Tongue (tissue), 2 donors: ENCODE data around the gene MRPL9. TPM values are rescaled to one million over a fixed set of nuclear protein-coding genes. Genes with fewer than 3 reads are reported as not detected.

Source experiments
- DNase-seq: peaks from one replicate; pipeline ENCODE4 v3.0.0-alpha.2; 2015
- total RNA-seq: library from RNA; depleted of rRNA; stranded (reverse); fragments of >200 nt; gene quantifications from one replicate; pipeline ENCODE4 v1.2.3, GENCODE V29; 2014

Gene MRPL9
- total RNA-seq, 1 donor from 2014 or later: 62.1 TPM

- DNase-seq: no peak
Measured at GRCh38 chr1:151729966-151730291, 33.4 kb downstream of the MRPL9 start.

DNA sequence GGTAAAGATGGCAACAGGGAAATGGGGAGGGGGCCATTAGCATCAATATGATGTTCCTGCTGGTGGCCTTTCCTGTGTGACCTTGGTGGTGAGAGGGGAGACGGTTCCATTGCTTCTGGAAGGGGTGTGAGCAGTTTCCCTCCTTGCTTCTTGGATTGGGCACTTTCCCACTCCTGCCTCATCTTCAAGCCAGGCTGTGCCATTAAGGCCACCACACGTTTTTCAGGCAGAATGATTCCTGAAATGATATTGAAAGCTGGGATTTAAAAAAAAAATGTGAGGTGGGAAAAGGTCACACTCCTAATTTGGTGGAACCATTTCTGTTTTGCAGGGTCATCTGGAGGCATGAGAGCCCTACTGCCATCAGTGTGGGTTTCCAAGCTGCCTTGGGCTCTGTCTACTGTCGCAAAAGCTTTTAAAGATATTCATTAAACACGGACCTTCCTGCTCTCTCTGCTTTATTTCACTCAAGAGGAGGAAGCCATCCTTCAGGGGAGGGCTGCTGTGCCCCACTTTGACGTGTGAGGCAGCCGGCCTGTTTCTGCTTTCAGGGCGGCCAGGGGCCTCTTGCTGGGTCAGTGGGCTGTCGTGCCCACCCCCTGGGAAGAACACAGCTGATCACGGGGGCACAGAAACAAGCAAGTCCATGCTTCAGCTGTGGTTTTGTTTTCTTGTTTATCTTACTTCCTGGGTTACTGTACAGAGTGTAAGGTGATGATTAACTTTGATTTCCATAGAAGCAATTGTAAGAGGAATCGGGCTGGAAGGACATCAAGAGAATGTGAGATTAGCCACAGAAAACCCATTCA lies 33.9 kb downstream of the MRPL9 start:
- no peak for DNase-seq

- DNase-seq: peak; percentile 60
Measured at GRCh38 chr1:151728151-151729054, 34.9 kb downstream of the MRPL9 start.

- DNase-seq: no peak
Measured at GRCh38 chr1:151723726-151724370, 39.4 kb downstream of the MRPL9 start.

GRCh38 chr1:151721788-151722510 lies 41.3 kb downstream of the MRPL9 start:
- DNase-seq: no peak

DNA sequence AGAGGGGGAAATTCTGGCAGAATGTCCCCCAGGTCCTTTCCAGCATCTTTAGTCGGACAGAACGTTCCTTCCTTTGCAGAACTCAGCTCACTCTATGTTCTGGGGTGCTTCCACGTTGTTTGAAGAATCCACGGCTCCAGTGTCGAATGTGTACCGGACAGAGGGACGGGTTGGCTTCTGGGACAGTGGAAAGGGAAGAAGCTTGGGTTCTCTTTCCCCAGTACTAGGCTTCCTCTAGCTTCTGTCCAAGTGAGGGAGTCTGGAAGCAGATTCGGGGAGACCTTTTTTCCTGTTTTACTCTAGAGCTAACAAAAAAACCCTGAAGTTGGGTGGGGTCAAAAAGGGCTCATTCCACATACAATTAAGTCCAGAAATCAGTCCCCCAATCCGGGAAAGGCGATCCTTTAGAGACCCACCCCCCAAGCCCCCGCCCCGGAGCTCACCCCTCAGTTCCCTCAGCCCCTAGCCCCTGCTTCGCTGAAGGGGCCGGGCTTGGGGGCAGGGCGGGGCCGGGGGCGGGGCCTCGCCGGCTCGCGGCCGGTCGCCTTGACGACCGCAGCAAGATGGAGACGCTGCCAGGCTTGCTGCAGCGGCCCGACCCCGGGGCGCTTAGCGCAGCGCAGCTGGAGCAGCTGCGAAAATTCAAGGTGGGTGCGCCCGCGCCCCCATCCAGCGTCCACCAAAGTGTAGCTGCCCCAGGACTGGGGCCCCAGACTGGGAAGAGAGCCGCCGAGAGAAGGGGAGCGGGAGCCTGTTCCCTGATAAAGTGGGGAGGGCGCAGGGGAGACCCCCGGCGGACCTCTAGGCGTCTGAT lies 42.1 kb downstream of the MRPL9 start, which contains the start of gene RIIAD1:
Gene RIIAD1, plus strand, starts transcription at position 549 of the 814 bp plus-strand sequence. Its CDS starts 15 bp downstream, at position 564.
- DNase-seq: peak; percentile 60

DNA sequence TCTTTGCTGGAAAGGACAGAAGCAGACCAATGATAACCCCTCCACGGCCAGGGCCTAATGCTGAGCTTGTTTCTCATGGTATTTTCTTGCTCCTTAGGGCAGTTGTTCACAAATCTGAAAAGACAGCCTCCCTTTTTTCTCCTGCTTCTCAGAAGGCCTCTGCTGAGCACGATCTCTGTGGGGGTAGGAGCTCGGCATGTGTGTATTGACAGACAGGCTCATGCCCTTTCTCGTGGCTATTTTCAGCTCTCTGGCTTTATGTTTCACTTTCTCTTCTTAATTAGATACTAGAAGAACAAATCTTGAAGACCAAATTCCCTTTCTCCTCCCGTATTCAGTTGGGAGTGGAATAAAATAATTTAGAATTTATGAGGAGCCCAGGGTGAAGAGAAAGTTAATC lies 42.7 kb downstream of the MRPL9 start:
- DNase-seq: peak; percentile 42

DNA sequence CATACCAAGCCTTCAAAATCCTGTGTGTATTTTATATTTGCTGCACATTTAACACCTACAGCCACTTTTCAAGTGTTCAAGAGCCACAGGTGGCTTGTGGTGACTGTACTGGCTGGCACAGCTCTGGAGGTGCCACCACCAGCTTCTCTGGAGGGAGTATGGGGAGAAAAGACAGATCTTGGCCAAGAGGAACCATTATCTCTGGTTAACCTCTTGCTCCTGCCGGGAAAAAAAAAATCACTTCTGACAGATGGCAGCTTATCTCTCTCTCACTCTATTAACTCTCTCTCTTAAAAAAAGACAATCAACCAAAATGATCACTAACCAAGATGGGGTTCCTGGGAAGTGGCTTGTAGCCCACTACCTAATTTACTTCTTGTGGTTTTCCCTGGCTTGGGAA lies 43.2 kb downstream of the MRPL9 start:
- DNase-seq: no peak

GRCh38 chr1:151718666-151719065 lies 44.6 kb downstream of the MRPL9 start:
- DNase-seq: no peak

DNA sequence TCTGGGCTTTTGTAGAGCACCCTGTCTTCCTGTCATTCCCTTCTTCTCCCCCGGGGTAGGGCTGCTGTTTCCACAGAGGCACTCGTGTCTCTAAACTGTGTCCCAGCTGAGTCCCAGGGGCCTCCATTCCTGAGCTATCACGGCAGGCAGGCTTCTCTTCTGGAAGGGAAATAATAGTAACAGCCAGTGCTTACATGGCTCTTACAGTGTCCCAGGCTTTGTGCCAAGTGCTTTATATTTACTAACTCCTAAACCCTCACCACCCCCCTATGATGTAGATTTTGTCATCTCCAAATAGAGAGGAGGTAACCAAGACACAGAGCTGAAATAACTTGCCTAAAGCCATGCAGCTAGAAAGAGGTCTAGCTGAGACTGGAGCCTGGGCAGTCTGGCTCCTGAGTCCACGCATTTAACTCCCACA lies 45.3 kb downstream of the MRPL9 start:
- DNase-seq: peak; percentile 69

DNA sequence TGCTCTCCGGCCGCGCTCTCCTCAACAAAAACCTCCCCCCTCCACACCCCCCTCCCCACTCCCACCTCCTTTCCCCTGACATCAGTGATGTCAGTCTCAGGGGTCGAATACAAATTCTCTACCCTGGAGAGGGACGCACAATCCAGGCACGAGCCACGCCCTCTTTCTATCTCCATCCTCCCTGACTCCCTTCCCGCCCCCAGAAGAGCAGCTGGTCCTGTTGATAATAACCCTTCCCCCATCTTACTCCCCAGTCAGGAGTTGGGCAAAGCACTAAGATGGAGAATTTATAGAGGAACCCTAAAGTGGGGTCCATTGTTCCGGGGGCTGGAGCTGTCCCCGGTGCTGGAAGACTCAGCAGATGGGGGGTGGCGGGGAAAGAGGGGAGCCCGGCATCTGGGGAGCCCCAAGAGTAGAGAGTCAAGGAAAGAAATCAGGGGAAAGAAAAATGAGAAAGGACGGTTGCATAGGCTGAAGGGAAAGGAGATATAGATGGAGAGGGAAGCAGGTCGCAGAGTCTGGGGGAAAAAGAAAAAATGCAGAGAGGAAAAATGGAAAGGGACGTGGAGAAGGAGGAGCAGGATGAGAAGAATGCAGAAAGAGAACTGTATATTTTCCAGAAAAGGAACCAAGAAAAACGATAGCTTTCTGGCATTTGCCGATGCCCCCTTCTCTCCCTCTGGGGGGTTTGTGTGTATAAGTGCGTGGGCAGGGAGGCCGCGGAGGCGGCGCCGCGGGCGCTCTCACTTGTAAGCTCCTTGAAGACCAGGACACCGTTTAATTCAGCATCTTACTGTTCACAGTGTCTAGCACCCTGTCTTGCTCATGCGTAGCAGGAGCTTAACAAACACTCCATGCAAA lies 46.3 kb downstream of the MRPL9 start, which contains the start of gene CELF3:
Gene CELF3, minus strand, starts transcription at position 33 of the 861 bp plus-strand sequence. CDS start 783 bp downstream, outside the sequence.
- peak; percentile 72 for DNase-seq

GRCh38 chr1:151716405-151716762 lies 46.9 kb downstream of the MRPL9 start:
- no peak for DNase-seq

DNA sequence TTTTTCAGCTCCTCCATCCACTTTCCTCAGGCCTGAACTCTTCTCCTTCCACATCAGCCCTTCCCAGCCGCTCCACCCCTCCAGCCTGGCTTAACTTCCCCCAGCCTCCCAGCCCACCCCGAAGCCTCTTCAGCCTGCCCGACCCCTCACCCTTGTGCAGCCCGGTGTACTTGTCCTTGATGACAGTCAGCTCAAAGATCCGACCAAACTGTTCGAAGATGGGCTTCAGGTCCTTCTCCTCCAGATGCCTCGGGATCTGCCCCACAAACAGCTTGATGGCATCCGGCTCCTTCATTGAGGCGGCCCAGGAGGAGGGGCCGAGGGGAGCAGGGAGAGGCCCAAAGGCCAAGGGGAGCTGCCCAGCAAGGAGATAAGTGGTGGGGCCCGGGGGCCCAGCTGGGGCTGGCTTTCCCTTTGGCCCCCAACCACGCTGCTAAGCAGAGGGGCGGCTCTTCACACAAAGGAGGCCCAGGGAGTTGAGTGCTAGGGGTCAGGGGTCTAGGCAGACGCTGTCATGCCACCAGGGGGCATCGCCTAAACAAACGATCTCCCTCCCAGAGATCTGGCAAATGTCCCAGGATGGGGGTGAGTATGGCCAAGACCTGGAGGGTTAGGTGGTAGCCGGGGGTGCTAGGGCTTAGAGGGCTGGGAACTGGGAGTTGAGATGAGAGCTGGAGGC lies 47.4 kb downstream of the MRPL9 start:
- no peak for DNase-seq

DNA sequence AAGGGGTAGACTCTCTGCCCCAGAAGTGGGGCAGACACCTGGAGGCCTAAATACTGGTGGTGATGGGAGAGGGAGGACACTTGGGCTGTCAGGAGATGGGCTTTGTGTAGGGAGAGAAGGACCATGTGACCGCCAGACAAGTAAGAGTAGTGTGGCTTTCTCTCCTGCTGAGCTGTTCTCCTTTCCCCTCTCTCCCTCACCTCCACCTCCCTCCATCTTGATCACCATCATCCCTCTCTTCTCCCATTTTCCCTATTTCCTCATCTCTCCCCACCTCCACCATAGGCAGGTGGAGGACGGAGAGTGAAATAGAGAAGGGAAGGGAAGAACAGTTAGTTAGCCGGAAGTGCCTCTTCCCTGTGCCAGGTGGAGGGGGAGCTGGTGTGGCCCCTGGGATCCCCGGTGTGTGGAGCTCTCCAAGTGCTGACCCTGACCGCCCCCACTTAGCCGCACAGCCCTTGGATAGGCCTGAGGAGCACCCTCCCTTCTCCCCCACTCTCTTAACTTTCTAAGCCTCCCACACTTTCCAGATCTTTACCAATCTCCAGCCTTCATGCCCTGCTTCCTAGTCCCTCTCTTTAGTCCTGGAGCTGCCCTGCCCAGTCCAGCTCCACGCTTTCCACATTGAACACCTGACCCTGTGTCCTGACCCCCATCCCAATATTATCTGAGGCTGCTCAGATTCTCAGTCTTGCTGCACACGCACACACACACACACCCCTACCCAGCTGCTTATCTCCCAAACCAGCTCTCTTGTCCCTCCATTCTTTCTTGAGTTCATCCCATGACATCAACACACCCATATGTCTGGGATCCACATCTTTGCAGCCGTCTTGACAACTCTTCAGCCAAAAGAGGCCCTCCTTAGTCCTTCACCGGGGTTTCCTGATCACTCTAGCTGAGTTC lies 48.2 kb downstream of the MRPL9 start:
- DNase-seq: no peak

- no peak for DNase-seq
Measured at GRCh38 chr1:151713874-151714273, 49.4 kb downstream of the MRPL9 start.

- DNase-seq: no peak
Measured at GRCh38 chr1:151713044-151713443, 50.3 kb downstream of the MRPL9 start.

DNA sequence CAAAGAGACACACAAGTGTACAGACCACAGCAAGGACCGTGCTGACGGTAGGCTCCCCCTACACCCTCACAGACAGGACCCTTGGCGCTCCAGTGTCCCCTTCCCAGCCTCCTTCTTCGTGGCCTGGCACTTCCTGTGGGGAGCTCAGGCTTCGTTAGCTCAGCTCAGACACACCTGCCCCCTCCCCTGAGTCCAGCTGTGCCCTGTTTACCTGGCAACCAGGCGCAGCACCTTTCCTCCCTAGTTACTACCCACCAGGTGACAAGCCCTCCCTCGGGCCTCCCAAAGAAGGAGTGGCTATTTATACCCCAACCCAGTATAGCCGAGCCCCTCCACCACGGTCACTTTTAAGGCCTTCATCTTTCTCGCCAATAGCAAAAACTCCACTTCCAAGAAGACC lies 51.3 kb downstream of the MRPL9 start:
- DNase-seq: no peak

- DNase-seq: no peak
Measured at GRCh38 chr1:151711044-151711800, 52.1 kb downstream of the MRPL9 start.
